ENCODE results near the gene SAE1.
A peak's percentile ranks its signal among the peaks of the same experiment; 100 is the strongest.

The SAE1 gene

DNA sequence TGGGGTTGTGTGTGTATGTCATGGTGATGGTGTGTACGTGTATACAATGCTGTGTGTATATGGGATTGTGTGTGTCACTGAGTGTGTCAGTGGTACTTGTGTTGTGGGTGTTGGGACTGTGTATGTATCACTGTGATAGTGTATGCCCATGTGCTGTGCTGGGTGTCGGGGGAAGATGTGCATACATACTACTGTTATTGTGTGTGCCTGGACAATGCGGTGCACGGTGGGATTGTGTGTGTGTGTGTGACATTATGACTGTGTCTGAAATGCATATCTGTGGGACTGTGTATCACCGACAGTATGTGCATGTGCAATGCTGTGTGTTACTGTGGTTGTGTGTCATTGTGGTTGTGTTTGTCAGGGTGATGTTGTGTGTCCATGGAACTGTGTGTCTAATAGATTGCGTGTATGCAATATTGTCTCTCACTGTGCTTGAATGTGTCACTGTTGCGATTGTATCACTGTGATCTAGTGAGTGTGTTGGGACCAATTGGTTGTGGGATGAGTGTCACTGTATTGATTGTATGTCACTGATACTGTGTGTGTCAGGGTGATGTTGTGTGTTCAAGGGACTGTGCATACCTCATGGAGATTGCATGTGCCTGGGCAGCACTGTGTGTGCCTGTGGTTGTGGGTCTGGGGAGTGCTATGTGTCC, 111.4 kb downstream of the SAE1 start:
- peak; percentile 56 for DNase-seq
- Histone ChIP-seq H3K27ac (ENCODE audit: low read length, poor library complexity, severe bottlenecking) (no peak overlapping the region), H2BK12ac (ENCODE audit: low read length in 2 of 2) (peak overlapping the region; percentile 78 to 98), H3K23ac (ENCODE audit: low read length in 2 of 2) (no peak overlapping the region), H3K79me1 (replicated peaks; ENCODE audit: low read length, poor library complexity, severe bottlenecking) (no peaks in the 10 kb centered on the region), H3K4ac (ENCODE audit: low read depth in 1 of 2, low read length in 2 of 2) (peak overlapping the region; percentile 10 to 31), H2AK5ac (ENCODE audit: low read length, severe bottlenecking) (peak overlapping the region; percentile 38), H2BK15ac (ENCODE audit: low read depth, poor library complexity, severe bottlenecking) (no peak overlapping the region), H3K9me3 (ENCODE audit: control insufficient read depth, low read length) (no peaks in the 10 kb centered on the region), H2BK120ac (ENCODE audit: low read depth, low read length) (no peak overlapping the region), H3K27me3 (ENCODE audit: control insufficient read depth in 1 of 2, insufficient read depth in 1 of 2, low read length in 2 of 2) (peaks cover 0 to 11% of the 10 kb centered on the region in 2 experiments), H3K36me3 (ENCODE audit: control insufficient read depth in 1 of 2, insufficient read depth in 2 of 2, low read depth in 1 of 2, low read length in 2 of 2) (no peaks in the 10 kb centered on the region), H3K14ac (ENCODE audit: low read length in 2 of 2) (peak overlapping the region in 1 of 2 experiments; percentile 22), H2AFZ (ENCODE audit: low read depth, low read length) (no peak overlapping the region), H3K18ac (ENCODE audit: low read depth in 1 of 2, low read length in 2 of 2) (peak overlapping the region; percentile 37 to 90), H4K91ac (ENCODE audit: low read length) (peak overlapping the region; percentile 94), H2BK5ac (ENCODE audit: low read depth, low read length, poor library complexity, severe bottlenecking) (no peak overlapping the region), H3K4me3 (ENCODE audit: insufficient read depth in 1 of 2, low read depth in 1 of 2, low read length in 2 of 2) (no peak overlapping the region), H3K9ac (ENCODE audit: low read length) (no peak overlapping the region), H3K4me1 (ENCODE audit: control insufficient read depth, insufficient read depth, low read depth, low read length) (peaks cover 37% of the 10 kb centered on the region), H3K4me2 (ENCODE audit: low read length, poor library complexity, severe bottlenecking) (no peak overlapping the region), H4K8ac (ENCODE audit: low read length) (peak overlapping the region; percentile 45)
- 95% methylated on average over 7 of the region's 7 CpGs for WGBS

DNA sequence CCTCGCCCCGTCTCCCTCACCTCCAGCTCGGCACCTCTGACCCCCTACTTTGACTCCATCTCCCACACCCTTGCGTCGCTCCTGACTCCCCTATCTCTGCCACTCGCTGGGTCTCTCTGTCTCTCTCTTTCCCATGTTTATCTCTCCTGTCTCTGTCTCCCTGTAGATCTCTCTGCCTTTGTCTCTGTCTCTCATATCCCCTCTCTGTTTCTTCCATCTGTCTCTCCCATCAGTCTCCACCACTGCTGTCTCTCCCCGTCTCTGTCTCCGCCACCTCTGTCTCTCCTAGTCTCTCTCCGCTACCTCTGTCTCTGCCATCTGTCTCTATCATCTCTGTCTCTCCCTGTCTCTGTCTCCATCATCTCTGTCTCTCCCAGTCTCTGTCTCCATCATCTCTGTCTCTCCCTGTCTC, 112.7 kb downstream of the SAE1 start:
- Histone ChIP-seq H3K9ac (ENCODE audit: low read length) (peak overlapping the region; percentile 86), H2BK12ac (ENCODE audit: low read length in 2 of 2) (peak overlapping the region; percentile 44 to 73), H2AFZ (ENCODE audit: low read depth, low read length) (no peak overlapping the region), H3K4me2 (ENCODE audit: low read length, poor library complexity, severe bottlenecking) (peak overlapping the region; percentile 39), H3K4me3 (ENCODE audit: insufficient read depth in 1 of 2, low read depth in 1 of 2, low read length in 2 of 2) (peak overlapping the region in 1 of 2 experiments; percentile 77), H2AK5ac (ENCODE audit: low read length, severe bottlenecking) (peak overlapping the region; percentile 5), H2BK5ac (ENCODE audit: low read depth, low read length, poor library complexity, severe bottlenecking) (no peak overlapping the region), H3K4ac (ENCODE audit: low read depth in 1 of 2, low read length in 2 of 2) (peak overlapping the region; percentile 35 to 57), H3K14ac (ENCODE audit: low read length in 2 of 2) (no peak overlapping the region), H3K27ac (ENCODE audit: low read length, poor library complexity, severe bottlenecking) (peak overlapping the region; percentile 38), H3K9me3 (ENCODE audit: control insufficient read depth, low read length) (no peaks in the 10 kb centered on the region), H3K23ac (ENCODE audit: low read length in 2 of 2) (no peak overlapping the region), H2BK15ac (ENCODE audit: low read depth, poor library complexity, severe bottlenecking) (peak overlapping the region; percentile 41), H4K91ac (ENCODE audit: low read length) (peak overlapping the region; percentile 95), H4K8ac (ENCODE audit: low read length) (peak overlapping the region; percentile 52), H3K27me3 (ENCODE audit: control insufficient read depth in 1 of 2, insufficient read depth in 1 of 2, low read length in 2 of 2) (peaks cover 0 to 11% of the 10 kb centered on the region in 2 experiments), H3K79me1 (replicated peaks; ENCODE audit: low read length, poor library complexity, severe bottlenecking) (no peaks in the 10 kb centered on the region), H2BK120ac (ENCODE audit: low read depth, low read length) (peak overlapping the region; percentile 81), H3K18ac (ENCODE audit: low read depth in 1 of 2, low read length in 2 of 2) (peak overlapping the region; percentile 5 to 69), H3K36me3 (ENCODE audit: control insufficient read depth in 1 of 2, insufficient read depth in 2 of 2, low read depth in 1 of 2, low read length in 2 of 2) (no peaks in the 10 kb centered on the region), H3K4me1 (ENCODE audit: control insufficient read depth, insufficient read depth, low read depth, low read length) (peaks cover 39% of the 10 kb centered on the region)
- WGBS, result 16% methylated on average over 9 of the region's 9 CpGs
- no peak for DNase-seq

DNA sequence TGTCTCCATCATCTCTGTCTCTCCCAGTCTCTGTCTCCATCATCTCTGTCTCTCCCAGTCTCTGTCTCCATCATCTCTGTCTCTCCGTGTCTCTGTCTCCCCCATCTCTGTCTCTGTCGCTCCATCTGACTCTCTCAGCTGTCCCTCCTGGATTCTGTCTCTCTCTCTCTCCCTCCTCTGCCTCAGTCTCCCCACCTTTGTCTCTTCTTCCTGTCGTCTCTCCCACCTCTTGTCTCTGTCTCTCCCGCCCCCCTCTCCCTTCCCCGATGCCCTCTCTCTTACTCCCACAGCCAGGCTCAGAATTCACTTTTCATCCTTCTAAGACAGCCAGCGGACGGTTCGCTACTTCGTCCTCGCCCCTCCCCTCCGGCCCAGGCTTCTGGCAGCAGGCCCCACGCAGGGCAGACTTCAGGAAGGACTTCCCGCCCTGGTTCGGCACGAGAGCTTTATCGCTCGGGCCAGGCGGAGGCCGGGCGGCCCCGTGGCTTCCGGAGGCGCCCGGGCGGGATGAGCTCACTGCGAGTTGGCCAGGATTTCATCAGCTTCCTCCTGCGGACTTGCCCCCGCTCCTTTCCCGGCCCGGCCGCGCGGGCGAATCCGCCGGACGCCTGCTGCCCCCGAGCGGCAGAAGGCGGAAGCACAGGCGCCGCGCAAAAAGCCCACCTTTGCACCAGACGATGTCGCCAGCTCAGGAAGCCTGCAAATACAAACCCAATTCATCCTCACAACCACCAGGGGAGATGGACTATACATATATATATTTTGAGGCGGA, 113.3 kb downstream of the SAE1 start:
- Histone ChIP-seq H3K4me3 (ENCODE audit: insufficient read depth in 1 of 2, low read depth in 1 of 2, low read length in 2 of 2) (peak overlapping the region; percentile 22 to 77), H3K23ac (ENCODE audit: low read length in 2 of 2) (no peak overlapping the region), H2BK5ac (ENCODE audit: low read depth, low read length, poor library complexity, severe bottlenecking) (no peak overlapping the region), H3K36me3 (ENCODE audit: control insufficient read depth in 1 of 2, insufficient read depth in 2 of 2, low read depth in 1 of 2, low read length in 2 of 2) (no peaks in the 10 kb centered on the region), H3K27ac (ENCODE audit: low read length, poor library complexity, severe bottlenecking) (peak overlapping the region; percentile 40), H3K79me1 (replicated peaks; ENCODE audit: low read length, poor library complexity, severe bottlenecking) (no peaks in the 10 kb centered on the region), H2BK15ac (ENCODE audit: low read depth, poor library complexity, severe bottlenecking) (peak overlapping the region; percentile 75), H2BK120ac (ENCODE audit: low read depth, low read length) (no peak overlapping the region), H3K14ac (ENCODE audit: low read length in 2 of 2) (no peak overlapping the region), H3K9ac (ENCODE audit: low read length) (peak overlapping the region; percentile 86), H2AFZ (ENCODE audit: low read depth, low read length) (no peak overlapping the region), H3K4me2 (ENCODE audit: low read length, poor library complexity, severe bottlenecking) (peak overlapping the region; percentile 37), H3K18ac (ENCODE audit: low read depth in 1 of 2, low read length in 2 of 2) (peak overlapping the region; percentile 5 to 87), H3K27me3 (ENCODE audit: control insufficient read depth in 1 of 2, insufficient read depth in 1 of 2, low read length in 2 of 2) (peaks cover 0 to 11% of the 10 kb centered on the region in 2 experiments), H3K9me3 (ENCODE audit: control insufficient read depth, low read length) (no peaks in the 10 kb centered on the region), H4K8ac (ENCODE audit: low read length) (peak overlapping the region; percentile 81), H2AK5ac (ENCODE audit: low read length, severe bottlenecking) (no peak overlapping the region), H2BK12ac (ENCODE audit: low read length in 2 of 2) (peak overlapping the region; percentile 44 to 73), H3K4me1 (ENCODE audit: control insufficient read depth, insufficient read depth, low read depth, low read length) (peaks cover 36% of the 10 kb centered on the region), H3K4ac (ENCODE audit: low read depth in 1 of 2, low read length in 2 of 2) (peak overlapping the region in 1 of 2 experiments; percentile 3), H4K91ac (ENCODE audit: low read length) (peak overlapping the region; percentile 95)
- peak; percentile 98 for DNase-seq
- WGBS, result 4% methylated on average over 26 of the region's 46 CpGs
